ENCODE measurements around the gene PLEKHO1.
"Not testable (repeated sequence)": the region's sequence is repeated elsewhere in the genome, so short reads cannot be mapped to it uniquely, and the experiment has no call there.

PLEKHO1 gene

DNA sequence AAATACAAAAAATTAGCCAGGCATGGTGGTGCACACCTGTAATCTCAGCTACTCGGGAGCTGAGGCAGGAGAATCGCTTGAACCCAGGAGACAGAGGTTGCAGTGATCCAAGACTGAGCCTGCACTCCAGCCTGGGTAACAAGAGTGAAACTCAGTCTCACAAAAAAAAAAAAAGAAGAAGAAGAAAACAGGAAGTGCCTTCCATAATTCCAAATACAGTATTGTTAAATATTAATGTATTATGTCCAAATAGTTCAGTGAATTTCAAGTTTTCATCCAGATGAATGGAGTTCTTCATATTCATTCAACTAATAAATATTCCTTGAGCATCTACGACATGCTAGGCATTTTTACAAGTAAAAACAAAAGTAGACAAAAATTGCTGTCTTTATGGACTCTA, 33.3 kb downstream of the PLEKHO1 start:
- TF ChIP-seq ZNF37A (tag by site-specific recombination; IDR thresholded peaks at IDR 0.05) (no peak), ZNF549 (tag by site-specific recombination; IDR thresholded peaks at IDR 0.05) (no peak), SP2 (tag by site-specific recombination; IDR thresholded peaks at IDR 0.05) (no peak), ZNF785 (tag by site-specific recombination; IDR thresholded peaks at IDR 0.05) (no peak), KLF8 (tag by site-specific recombination; IDR thresholded peaks at IDR 0.05) (no peak), ZNF404 (tag by site-specific recombination; IDR thresholded peaks at IDR 0.05) (no peak), ZNF843 (tag by site-specific recombination; IDR thresholded peaks at IDR 0.05) (no peak), ZNF394 (tag by site-specific recombination; IDR thresholded peaks at IDR 0.05; ENCODE audit: borderline replicate concordance) (no peak), ZNF114 (tag by site-specific recombination; IDR thresholded peaks at IDR 0.05) (no peak), TCF7L2 (IDR thresholded peaks at IDR 0.05; ENCODE audit: borderline replicate concordance, low read depth, low read length) (no peak), OSR2 (tag by site-specific recombination; IDR thresholded peaks at IDR 0.05) (no peak), ZNF610 (tag by site-specific recombination; IDR thresholded peaks at IDR 0.05; ENCODE audit: borderline replicate concordance) (no peak)
- TF ChIP-seq, protein P1, sequence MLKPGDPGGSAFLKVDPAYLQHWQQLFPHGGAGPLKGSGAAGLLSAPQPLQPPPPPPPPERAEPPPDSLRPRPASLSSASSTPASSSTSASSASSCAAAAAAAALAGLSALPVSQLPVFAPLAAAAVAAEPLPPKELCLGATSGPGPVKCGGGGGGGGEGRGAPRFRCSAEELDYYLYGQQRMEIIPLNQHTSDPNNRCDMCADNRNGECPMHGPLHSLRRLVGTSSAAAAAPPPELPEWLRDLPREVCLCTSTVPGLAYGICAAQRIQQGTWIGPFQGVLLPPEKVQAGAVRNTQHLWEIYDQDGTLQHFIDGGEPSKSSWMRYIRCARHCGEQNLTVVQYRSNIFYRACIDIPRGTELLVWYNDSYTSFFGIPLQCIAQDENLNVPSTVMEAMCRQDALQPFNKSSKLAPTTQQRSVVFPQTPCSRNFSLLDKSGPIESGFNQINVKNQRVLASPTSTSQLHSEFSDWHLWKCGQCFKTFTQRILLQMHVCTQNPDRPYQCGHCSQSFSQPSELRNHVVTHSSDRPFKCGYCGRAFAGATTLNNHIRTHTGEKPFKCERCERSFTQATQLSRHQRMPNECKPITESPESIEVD (tag by site-specific recombination; IDR thresholded peaks at IDR 0.05) = no peak
- TF ChIP-seq, protein P2, sequence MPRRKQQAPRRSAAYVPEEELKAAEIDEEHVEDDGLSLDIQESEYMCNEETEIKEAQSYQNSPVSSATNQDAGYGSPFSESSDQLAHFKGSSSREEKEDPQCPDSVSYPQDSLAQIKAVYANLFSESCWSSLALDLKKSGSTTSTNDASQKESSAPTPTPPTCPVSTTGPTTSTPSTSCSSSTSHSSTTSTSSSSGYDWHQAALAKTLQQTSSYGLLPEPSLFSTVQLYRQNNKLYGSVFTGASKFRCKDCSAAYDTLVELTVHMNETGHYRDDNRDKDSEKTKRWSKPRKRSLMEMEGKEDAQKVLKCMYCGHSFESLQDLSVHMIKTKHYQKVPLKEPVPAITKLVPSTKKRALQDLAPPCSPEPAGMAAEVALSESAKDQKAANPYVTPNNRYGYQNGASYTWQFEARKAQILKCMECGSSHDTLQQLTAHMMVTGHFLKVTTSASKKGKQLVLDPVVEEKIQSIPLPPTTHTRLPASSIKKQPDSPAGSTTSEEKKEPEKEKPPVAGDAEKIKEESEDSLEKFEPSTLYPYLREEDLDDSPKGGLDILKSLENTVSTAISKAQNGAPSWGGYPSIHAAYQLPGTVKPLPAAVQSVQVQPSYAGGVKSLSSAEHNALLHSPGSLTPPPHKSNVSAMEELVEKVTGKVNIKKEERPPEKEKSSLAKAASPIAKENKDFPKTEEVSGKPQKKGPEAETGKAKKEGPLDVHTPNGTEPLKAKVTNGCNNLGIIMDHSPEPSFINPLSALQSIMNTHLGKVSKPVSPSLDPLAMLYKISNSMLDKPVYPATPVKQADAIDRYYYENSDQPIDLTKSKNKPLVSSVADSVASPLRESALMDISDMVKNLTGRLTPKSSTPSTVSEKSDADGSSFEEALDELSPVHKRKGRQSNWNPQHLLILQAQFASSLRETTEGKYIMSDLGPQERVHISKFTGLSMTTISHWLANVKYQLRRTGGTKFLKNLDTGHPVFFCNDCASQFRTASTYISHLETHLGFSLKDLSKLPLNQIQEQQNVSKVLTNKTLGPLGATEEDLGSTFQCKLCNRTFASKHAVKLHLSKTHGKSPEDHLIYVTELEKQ (tag by site-specific recombination; IDR thresholded peaks at IDR 0.05; ENCODE audit: borderline replicate concordance) = no peak
- TF ChIP-seq, protein P3, sequence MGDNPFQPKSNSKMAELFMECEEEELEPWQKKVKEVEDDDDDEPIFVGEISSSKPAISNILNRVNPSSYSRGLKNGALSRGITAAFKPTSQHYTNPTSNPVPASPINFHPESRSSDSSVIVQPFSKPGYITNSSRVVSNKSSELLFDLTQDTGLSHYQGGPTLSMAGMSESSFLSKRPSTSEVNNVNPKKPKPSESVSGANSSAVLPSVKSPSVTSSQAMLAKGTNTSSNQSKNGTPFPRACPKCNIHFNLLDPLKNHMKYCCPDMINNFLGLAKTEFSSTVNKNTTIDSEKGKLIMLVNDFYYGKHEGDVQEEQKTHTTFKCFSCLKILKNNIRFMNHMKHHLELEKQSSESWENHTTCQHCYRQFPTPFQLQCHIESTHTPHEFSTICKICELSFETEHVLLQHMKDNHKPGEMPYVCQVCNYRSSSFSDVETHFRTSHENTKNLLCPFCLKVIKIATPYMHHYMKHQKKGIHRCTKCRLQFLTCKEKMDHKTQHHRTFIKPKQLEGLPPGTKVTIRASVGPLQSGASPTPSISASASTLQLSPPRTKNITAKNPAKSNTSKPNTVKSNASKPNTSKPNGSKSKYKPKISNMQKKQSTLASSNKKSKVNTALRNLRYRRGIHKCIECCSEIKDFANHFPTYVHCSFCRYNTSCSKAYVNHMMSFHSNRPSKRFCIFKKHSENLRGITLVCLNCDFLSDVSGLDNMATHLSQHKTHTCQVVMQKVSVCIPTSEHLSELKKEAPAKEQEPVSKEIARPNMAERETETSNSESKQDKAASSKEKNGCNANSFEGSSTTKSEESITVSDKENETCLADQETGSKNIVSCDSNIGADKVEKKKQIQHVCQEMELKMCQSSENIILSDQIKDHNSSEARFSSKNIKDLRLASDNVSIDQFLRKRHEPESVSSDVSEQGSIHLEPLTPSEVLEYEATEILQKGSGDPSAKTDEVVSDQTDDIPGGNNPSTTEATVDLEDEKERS (tag by site-specific recombination; IDR thresholded peaks at IDR 0.05) = no peak
- TF ChIP-seq, protein P4, sequence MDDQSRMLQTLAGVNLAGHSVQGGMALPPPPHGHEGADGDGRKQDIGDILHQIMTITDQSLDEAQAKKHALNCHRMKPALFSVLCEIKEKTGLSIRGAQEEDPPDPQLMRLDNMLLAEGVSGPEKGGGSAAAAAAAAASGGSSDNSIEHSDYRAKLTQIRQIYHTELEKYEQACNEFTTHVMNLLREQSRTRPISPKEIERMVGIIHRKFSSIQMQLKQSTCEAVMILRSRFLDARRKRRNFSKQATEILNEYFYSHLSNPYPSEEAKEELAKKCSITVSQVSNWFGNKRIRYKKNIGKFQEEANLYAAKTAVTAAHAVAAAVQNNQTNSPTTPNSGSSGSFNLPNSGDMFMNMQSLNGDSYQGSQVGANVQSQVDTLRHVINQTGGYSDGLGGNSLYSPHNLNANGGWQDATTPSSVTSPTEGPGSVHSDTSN (CRISPR knock-in tag; IDR thresholded peaks at IDR 0.05) = no peak
- Histone ChIP-seq H3K27ac (ENCODE audit: extremely low read depth, low read depth, low read length) (no peak overlapping the region), H3K4me1 (ENCODE audit: control insufficient read depth, insufficient read depth, low read length) (peaks cover 3% of the 10 kb centered on the region; the same call in 1 of the 2 replicates), H3K36me3 (ENCODE audit: control insufficient read depth in 2 of 2, insufficient read depth in 1 of 2, low read length in 2 of 2) (no peaks in the 10 kb centered on the region), H3K4me3 (ENCODE audit: low read depth, low read length) (no peak overlapping the region), H3K9me3 (ENCODE audit: control insufficient read depth, insufficient read depth, low read depth, low read length) (no peaks in the 10 kb centered on the region)
- CTCF ChIA-PET = interaction anchor here (0.6 to 2.2 kb wide), 3 partner anchors 110 to 264 kb away, joined by 3 to 6 read pairs (median 4); no protein-coding TSS in a partner anchor
- POLR2A ChIA-PET = no interaction called here

DNA sequence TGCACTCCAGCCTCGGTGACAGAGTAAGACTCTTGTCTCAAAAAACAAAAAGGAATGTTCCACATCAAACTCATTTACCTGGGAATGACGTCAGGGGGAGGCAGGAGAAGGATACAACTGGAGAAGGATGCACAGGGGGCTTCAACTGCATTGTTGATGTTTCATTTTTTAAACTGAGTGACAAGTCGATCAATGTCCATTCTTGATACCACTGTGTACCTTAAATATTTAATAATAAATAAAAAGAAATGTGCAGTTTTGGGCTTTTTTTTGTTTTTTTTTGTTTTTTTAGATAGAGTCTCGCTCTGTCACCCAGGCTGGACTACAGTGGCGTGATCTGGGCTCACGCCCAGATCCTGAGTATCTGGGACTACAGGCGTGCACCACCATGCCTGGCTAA, 35.8 kb downstream of the PLEKHO1 start:
- Histone ChIP-seq H3K4me3 (ENCODE audit: low read depth, low read length) (no peak overlapping the region), H3K9me3 (ENCODE audit: control insufficient read depth, insufficient read depth, low read depth, low read length) (no peaks in the 10 kb centered on the region), H3K36me3 (ENCODE audit: control insufficient read depth in 2 of 2, insufficient read depth in 1 of 2, low read length in 2 of 2) (no peaks in the 10 kb centered on the region), H3K27ac (ENCODE audit: extremely low read depth, low read depth, low read length) (no peak overlapping the region), H3K4me1 (ENCODE audit: control insufficient read depth, insufficient read depth, low read length) (peaks cover 3% of the 10 kb centered on the region; the same call in 1 of the 2 replicates)
- POLR2A ChIA-PET = no interaction called here
- TF ChIP-seq, protein P5, sequence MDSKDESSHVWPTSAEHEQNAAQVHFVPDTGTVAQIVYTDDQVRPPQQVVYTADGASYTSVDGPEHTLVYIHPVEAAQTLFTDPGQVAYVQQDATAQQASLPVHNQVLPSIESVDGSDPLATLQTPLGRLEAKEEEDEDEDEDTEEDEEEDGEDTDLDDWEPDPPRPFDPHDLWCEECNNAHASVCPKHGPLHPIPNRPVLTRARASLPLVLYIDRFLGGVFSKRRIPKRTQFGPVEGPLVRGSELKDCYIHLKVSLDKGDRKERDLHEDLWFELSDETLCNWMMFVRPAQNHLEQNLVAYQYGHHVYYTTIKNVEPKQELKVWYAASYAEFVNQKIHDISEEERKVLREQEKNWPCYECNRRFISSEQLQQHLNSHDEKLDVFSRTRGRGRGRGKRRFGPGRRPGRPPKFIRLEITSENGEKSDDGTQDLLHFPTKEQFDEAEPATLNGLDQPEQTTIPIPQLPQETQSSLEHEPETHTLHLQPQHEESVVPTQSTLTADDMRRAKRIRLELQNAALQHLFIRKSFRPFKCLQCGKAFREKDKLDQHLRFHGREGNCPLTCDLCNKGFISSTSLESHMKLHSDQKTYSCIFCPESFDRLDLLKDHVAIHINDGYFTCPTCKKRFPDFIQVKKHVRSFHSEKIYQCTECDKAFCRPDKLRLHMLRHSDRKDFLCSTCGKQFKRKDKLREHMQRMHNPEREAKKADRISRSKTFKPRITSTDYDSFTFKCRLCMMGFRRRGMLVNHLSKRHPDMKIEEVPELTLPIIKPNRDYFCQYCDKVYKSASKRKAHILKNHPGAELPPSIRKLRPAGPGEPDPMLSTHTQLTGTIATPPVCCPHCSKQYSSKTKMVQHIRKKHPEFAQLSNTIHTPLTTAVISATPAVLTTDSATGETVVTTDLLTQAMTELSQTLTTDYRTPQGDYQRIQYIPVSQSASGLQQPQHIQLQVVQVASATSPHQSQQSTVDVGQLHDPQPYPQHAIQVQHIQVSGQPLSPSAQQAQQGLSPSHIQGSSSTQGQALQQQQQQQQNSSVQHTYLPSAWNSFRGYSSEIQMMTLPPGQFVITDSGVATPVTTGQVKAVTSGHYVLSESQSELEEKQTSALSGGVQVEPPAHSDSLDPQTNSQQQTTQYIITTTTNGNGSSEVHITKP (tag by site-specific recombination; IDR thresholded peaks at IDR 0.05) = peak; percentile 87
- TF ChIP-seq ZNF350 (tag by site-specific recombination; IDR thresholded peaks at IDR 0.05) (no peak), ZNF600 (tag by site-specific recombination; IDR thresholded peaks at IDR 0.05) (peak; percentile 36; the same call in 1 of the 2 replicates)
- CTCF ChIA-PET = interaction anchor here (2.6 to 3.0 kb wide), 2 partner anchors 10 to 24 kb away, joined by 12 to 20 read pairs; no protein-coding TSS in a partner anchor

DNA sequence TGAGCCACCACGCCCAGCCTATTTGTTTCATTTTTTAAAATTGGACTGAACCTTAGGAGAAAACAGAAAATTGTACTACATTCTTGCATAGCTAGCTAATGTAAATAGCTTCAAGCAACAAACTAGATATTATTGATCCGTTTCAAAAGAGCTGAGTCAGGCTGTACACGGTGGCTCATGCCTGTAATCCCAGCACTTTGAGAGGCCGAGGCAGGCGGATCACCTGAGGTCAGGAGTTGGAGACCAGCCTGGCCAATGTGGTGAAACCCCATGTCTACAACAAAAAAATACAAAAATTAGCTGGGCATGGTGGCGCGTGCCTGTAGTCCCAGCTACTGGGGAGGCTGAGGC, 36.7 kb downstream of the PLEKHO1 start:
- POLR2A ChIA-PET = interaction anchor here (1.0 to 2.1 kb wide), 2 partner anchors 119 to 299 kb away, joined by 3 to 15 read pairs; partner anchors contain the start of gene VPS45
- H3K27ac ChIP-seq (ENCODE audit: extremely low read depth, low read depth, low read length); H3K4me3 ChIP-seq (ENCODE audit: low read depth, low read length): not testable (repeated sequence)

More for the DNA sequence above, 36.7 kb downstream of the PLEKHO1 start:
- not testable (repeated sequence) for H3K36me3 ChIP-seq (ENCODE audit: control insufficient read depth in 2 of 2, insufficient read depth in 1 of 2, low read length in 2 of 2); H3K9me3 ChIP-seq (ENCODE audit: control insufficient read depth, insufficient read depth, low read depth, low read length); H3K4me1 ChIP-seq (ENCODE audit: control insufficient read depth, insufficient read depth, low read length)
- CTCF ChIA-PET = interaction anchor here (0.6 to 3.0 kb wide), 21 partner anchors 8 to 298 kb away, joined by 3 to 29 read pairs (median 7); partner anchors contain the start of gene VPS45

All from HEK293 (cell line).